HG03097 (cell line): Measurements from ENCODE around the gene SH2D6.
"Not testable (repeated sequence)": the region's sequence is repeated elsewhere in the genome, so short reads cannot be mapped to it uniquely, and the experiment has no call there.

Experiments used
- ATAC-seq: cut with Tn5 transposase; IDR thresholded peaks from one replicate; pipeline ENCODE4 v1.9.1; 2021; ENCODE audit not compliant: unreplicated experiment, low FRiP score

Gene SH2D6

GRCh38 chr2:85438201-85439024, 19.9 kb downstream of the SH2D6 start:
- no peak for ATAC-seq

- no peak for ATAC-seq
Measured at GRCh38 chr2:85439025-85439472, 20.5 kb downstream of the SH2D6 start.

- ATAC-seq: not testable (repeated sequence)
Measured at GRCh38 chr2:85439569-85439968, 21.1 kb downstream of the SH2D6 start.

- no peak for ATAC-seq
Measured at GRCh38 chr2:85439986-85440385, 21.5 kb downstream of the SH2D6 start.

GRCh38 chr2:85440729-85441128, 22.2 kb downstream of the SH2D6 start:
- no peak for ATAC-seq

- no peak for ATAC-seq
Measured at GRCh38 chr2:85441864-85442263, 23.4 kb downstream of the SH2D6 start.

- ATAC-seq: no peak
Measured at GRCh38 chr2:85444629-85445172, 26.2 kb downstream of the SH2D6 start.

- ATAC-seq: no peak
Measured at GRCh38 chr2:85445316-85446295, 27.1 kb downstream of the SH2D6 start.

GRCh38 chr2:85446296-85447221, 28.0 kb downstream of the SH2D6 start:
- ATAC-seq: no peak

- ATAC-seq: no peak
Measured at GRCh38 chr2:85447222-85447585, 28.7 kb downstream of the SH2D6 start.

GRCh38 chr2:85448461-85449213, 30.1 kb downstream of the SH2D6 start:
- no peak for ATAC-seq

- ATAC-seq: no peak
Measured at GRCh38 chr2:85449214-85449588, 30.7 kb downstream of the SH2D6 start.

- no peak for ATAC-seq
Measured at GRCh38 chr2:85452237-85452636, 33.7 kb downstream of the SH2D6 start.

- no peak for ATAC-seq
Measured at GRCh38 chr2:85453571-85453970, 35.1 kb downstream of the SH2D6 start.

GRCh38 chr2:85455552-85456090, 37.1 kb downstream of the SH2D6 start:
- ATAC-seq: no peak

- ATAC-seq: no peak
Measured at GRCh38 chr2:85457043-85457442, 38.5 kb downstream of the SH2D6 start.

- ATAC-seq: no peak
Measured at GRCh38 chr2:85457877-85458316, 39.4 kb downstream of the SH2D6 start.

- no peak for ATAC-seq
Measured at GRCh38 chr2:85458601-85459563, 40.4 kb downstream of the SH2D6 start.
